Right ventricle myocardium superior (tissue), 1 donor: ENCODE data around the gene ANK2. TPM values are rescaled to one million over a fixed set of nuclear protein-coding genes. Genes with fewer than 3 reads are reported as not detected.

Experiments used
- ATAC-seq: fragments of 200-7000 bp; cut with Tn5 transposase; one replicate; pipeline ENCODE4 v1.9.1; 2020; ENCODE audit warnings: mild to moderate bottlenecking; ENCODE audit not compliant: poor library complexity
- DNase-seq: peaks from one replicate; pipeline ENCODE4 v3.0.0-alpha.2; 2020
- intact Hi-C: fragments of 100-400 bp; cut with DNase I; formaldehyde crosslinking; loops from one replicate; pipeline ENCODE4 v1.11.2; 2022
- long read RNA-seq: library from polyadenylated mRNA; unstranded; transcript quantifications from one replicate; pipeline ENCODE4 v2.0.0, GENCODE V29; 2021
- total RNA-seq: library from RNA; stranded (reverse); fragmentation: NEBNext Ultra II Directional; extraction: Animal tissue kit (Norgen Biotek cat#: 25700); gene quantifications from one replicate; pipeline ENCODE4 v1.2.1, GENCODE V29; 2021
- donor health status: DM: no; HTN: yes; CAD: no; lungs with severe emphysema.

The ANK2 gene
- 289 TPM for total RNA-seq
- long read RNA-seq, partial matches to known transcripts, result 21 of 160 reads
- long read RNA-seq, other reads (novel, unspliced or antisense), result 138 of 160 reads

- no peak for ATAC-seq
- DNase-seq, result no peak
- intact Hi-C loops, result no loop called here
Measured at GRCh38 chr4:113049421-113050370, at the start of gene ANK2. ANK2 (plus strand) TSS chr4:113049653; CDS start chr4:113049729, 76 bp downstream.

DNA sequence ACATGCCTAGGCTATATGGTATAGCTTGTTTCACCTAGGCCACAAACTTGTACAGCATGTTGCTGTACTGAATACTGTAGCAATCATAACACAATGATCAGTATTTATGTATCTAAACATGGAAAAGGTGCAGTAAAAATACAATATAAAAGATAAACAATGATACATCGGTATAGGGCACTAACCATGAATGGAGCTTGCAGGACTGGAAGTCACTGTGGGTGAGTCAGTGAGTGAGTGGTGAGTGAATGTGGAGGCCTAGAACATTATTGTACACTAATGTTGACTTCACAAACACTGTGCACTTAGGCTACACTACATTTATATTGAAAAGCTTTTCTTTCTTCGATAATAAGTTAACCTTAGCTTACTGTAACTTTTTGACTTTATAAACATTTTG lies 45.6 kb upstream of the ANK2 start:
- DNase-seq, result no peak
- intact Hi-C loops, result no loop called here
- no peak for ATAC-seq

DNA sequence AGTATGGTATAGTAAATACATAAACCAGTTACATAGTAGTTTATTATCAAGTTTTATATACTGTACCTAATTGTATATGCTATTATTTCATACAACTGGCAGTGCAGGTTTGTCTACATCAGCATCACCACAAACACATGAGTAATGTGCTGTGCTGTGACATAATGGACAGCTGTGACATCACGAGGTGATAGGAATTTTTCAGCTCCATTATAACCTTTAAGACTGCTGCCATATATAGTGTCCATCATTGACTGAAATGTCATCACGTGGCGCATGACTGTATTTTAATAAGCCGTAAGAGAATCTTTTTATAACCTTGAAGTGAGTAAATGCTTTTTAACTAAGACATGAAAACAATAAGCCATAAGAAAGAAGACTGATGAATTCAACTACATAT lies 44.8 kb upstream of the ANK2 start:
- no peak for ATAC-seq
- DNase-seq, result no peak
- intact Hi-C loops, result no loop called here

- ATAC-seq, result no peak
- no peak for DNase-seq
- intact Hi-C loops, result no loop called here
Measured at GRCh38 chr4:113006632-113007031, 42.8 kb upstream of the ANK2 start.

GRCh38 chr4:113007151-113007550 lies 42.3 kb upstream of the ANK2 start:
- intact Hi-C loops, result no loop called here
- DNase-seq (no peak), ATAC-seq (no peak)

- intact Hi-C loops, result no loop called here
- ATAC-seq (no peak), DNase-seq (no peak)
Measured at GRCh38 chr4:113008135-113008534, 41.3 kb upstream of the ANK2 start.

GRCh38 chr4:113008716-113009115 lies 40.7 kb upstream of the ANK2 start:
- intact Hi-C loops, result no loop called here
- ATAC-seq (no peak), DNase-seq (no peak)

GRCh38 chr4:113009461-113009860 lies 40.0 kb upstream of the ANK2 start:
- DNase-seq, result no peak
- intact Hi-C loops, result no loop called here

GRCh38 chr4:113012122-113012725 lies 37.2 kb upstream of the ANK2 start:
- ATAC-seq (no peak), DNase-seq (no peak)
- intact Hi-C loops, result no loop called here

More at GRCh38 chr4:113009461-113009860, 40.0 kb upstream of the ANK2 start:
- ATAC-seq, result no peak

GRCh38 chr4:113012786-113013185 lies 36.7 kb upstream of the ANK2 start:
- peak; percentile 42 for ATAC-seq
- DNase-seq, result no peak

GRCh38 chr4:113013751-113014150 lies 35.7 kb upstream of the ANK2 start:
- intact Hi-C loops, result no loop called here
- no peak for ATAC-seq
- no peak for DNase-seq

More at GRCh38 chr4:113012786-113013185, 36.7 kb upstream of the ANK2 start:
- intact Hi-C loops, result no loop called here

GRCh38 chr4:113016377-113016776 lies 33.1 kb upstream of the ANK2 start:
- no peak for DNase-seq

DNA sequence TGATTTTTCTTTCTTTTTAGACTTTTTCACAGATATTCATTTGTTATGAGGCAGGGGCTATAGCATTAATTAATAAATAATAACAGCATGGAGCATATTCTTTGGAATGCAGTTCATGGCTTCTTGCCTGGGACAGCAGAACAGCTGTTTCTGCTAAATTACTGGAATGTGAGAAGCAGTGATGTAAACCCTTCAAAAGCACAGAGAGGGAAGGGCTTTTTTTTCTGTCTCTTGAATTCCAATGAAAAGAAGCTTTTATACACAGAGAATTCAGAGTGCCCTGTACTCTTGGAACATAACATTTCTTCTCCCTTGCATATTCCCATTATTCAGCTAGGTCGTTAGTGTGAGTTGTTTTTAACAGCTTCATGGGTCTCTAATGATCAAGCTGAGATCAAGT lies 28.5 kb upstream of the ANK2 start:
- intact Hi-C loops, result no loop called here
- no peak for DNase-seq
- ATAC-seq, result no peak

More at GRCh38 chr4:113016377-113016776, 33.1 kb upstream of the ANK2 start:
- intact Hi-C loops, result no loop called here
- ATAC-seq, result no peak

DNA sequence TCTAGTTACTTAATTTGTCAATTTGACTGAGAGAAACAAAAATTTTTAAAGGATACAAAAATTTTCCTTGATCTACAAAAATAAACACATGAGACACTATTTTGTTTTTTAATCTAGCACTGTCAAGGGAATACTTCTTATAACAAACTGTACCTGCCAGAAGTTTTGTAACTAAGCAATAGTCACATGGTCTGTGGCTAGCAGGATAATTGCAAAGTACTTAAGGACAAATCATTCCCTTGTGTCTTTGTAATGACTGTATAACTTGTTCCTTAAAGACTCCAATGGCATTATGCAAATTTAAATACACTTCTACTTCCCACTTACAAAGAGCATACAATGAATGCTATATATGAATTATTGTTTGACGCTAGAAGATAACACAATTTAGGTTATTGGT lies 25.1 kb upstream of the ANK2 start:
- intact Hi-C loops, result no loop called here
- peak; percentile 59 for ATAC-seq
- DNase-seq, result no peak

GRCh38 chr4:113025416-113025815 lies 24.0 kb upstream of the ANK2 start:
- no peak for ATAC-seq
- intact Hi-C loops, result no loop called here

DNA sequence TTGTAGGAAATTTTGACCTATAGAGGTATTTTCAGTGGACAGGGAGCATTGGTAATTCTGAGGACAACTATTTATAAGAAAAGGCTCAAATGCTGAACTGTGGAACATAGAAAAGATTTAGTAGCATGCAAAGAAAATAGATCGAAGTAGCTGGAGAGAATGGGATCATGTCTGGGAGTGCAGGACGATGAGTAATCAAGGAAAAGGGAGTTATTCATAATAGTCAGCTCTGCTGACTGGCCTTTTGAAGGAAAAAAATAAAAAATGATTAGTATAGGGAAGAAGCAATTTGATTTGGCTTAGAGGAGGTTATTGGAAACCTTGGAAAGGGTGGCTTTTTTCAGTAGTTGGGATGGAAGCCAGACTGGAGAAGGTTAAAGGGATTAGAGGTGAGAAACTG lies 22.9 kb upstream of the ANK2 start:
- ATAC-seq, result no peak
- intact Hi-C loops, result no loop called here
- no peak for DNase-seq

More at GRCh38 chr4:113025416-113025815, 24.0 kb upstream of the ANK2 start:
- no peak for DNase-seq

DNA sequence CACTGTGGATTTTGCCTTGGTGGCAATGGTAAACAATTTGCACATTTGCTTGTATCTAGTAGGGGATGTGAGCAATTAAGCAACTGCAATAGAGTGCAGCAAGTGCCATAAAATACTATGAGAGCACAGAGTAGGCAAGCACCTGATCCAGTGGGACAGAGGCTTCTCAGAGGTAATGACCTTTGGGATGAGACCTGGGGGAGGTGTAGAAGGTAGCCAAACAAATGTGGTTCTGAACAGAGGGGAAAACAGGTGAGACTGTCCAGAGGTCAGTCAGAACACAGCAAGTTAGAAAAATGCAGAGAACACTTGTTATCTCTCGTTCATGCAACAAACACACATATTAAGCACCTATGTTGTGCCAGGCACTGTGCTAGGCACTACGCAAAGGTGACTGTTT lies 21.4 kb upstream of the ANK2 start:
- ATAC-seq (no peak), DNase-seq (no peak)
- intact Hi-C loops, result no loop called here

GRCh38 chr4:113031212-113031611 lies 18.2 kb upstream of the ANK2 start:
- intact Hi-C loops, result no loop called here
- no peak for DNase-seq
- no peak for ATAC-seq

DNA sequence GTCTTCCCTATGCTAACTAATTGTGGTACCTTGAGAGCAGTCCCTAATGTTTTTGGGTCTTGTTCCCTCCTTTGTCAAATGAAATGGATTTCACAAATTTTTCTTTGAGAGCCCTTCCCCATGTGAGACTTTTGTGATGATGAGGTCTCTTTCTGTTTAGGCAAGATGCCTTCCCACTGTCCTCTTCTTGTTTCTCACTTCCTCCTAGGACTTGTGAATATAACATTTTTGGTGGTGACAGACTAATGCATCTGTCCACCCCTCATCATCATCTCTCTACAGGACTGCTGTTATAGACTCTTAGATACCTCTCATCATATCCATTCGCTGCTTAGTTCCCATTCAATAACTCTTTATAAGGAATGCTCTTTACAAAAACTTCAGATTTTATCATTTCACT lies 8.7 kb upstream of the ANK2 start:
- ATAC-seq, result no peak
- intact Hi-C loops, result no loop called here
- no peak for DNase-seq

DNA sequence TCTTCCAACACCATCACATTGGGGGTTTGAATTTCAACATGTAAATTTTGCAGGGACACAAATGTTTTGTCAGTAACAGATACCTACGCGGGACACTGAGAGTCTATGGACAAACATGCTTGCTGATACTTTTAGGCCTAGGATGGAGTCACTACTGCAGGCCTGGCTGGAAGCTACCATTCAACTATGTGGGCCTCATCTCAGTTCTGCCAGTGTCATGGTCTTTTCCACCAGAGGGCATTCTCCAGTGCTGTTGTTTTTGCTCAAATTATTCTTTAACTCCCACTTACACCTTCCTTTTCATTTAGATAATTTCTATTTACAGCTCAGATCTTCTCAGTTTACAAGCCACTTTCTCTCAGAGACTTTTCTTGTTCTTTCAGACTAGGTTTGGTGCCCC lies 7.0 kb upstream of the ANK2 start:
- ATAC-seq, result no peak
- intact Hi-C loops, result no loop called here

More for the DNA sequence above, 7.0 kb upstream of the ANK2 start:
- no peak for DNase-seq
